ENCODE results near the gene MOV10.

The MOV10 gene

GRCh38 chr1:112695276-112695675, 20.8 kb downstream of the MOV10 start:
- TF ChIP-seq ZNF26 (tag by site-specific recombination; IDR thresholded peaks at IDR 0.05) (no peak), ZNF48 (tag by site-specific recombination; IDR thresholded peaks at IDR 0.05) (no peak), ZNF843 (tag by site-specific recombination; IDR thresholded peaks at IDR 0.05) (no peak), ZNF623 (tag by site-specific recombination; IDR thresholded peaks at IDR 0.05) (no peak), SALL2 (tag by site-specific recombination; IDR thresholded peaks at IDR 0.05; ENCODE audit: borderline replicate concordance) (no peak), ZBTB8A (tag by site-specific recombination; IDR thresholded peaks at IDR 0.05) (no peak), ZNF121 (tag by site-specific recombination; IDR thresholded peaks at IDR 0.05) (0 out of 2 replicates have a peak, but pooled peaks have one; percentile 1), ZSCAN18 (tag by site-specific recombination; IDR thresholded peaks at IDR 0.05) (no peak), ZSCAN5A (tag by site-specific recombination; IDR thresholded peaks at IDR 0.05) (no peak)
- H3K27ac ChIP-seq (ENCODE audit: extremely low read depth, low read depth, low read length): no peak overlapping the region
- H3K9me3 ChIP-seq (ENCODE audit: control insufficient read depth, insufficient read depth, low read depth, low read length): no peaks in the 10 kb centered on the region
- H3K36me3 ChIP-seq (ENCODE audit: control insufficient read depth in 2 of 2, insufficient read depth in 1 of 2, low read length in 2 of 2): peaks cover 19 to 95% of the 10 kb centered on the region in 2 experiments; a peak in 2 of 3 replicates
- peaks cover 7% of the 10 kb centered on the region for H3K4me1 ChIP-seq (ENCODE audit: control insufficient read depth, insufficient read depth, low read length)
- POLR2A ChIA-PET: no interaction called here
- H3K4me3 ChIP-seq (ENCODE audit: low read depth, low read length): no peak overlapping the region
- CTCF ChIA-PET: interaction anchor here (0.9 kb wide), 1 partner anchor 301 kb away, joined by 3 read pairs; no protein-coding TSS in a partner anchor

- TF ChIP-seq ZNF600 (tag by site-specific recombination; IDR thresholded peaks at IDR 0.05) (peak; percentile 42; the same call in 1 of the 2 replicates), PRDM2 (tag by site-specific recombination; IDR thresholded peaks at IDR 0.05; ENCODE audit: borderline replicate concordance) (no peak)
- peaks cover 16% of the 10 kb centered on the region for H3K4me1 ChIP-seq (ENCODE audit: control insufficient read depth, insufficient read depth, low read length)
- H3K36me3 ChIP-seq (ENCODE audit: control insufficient read depth in 2 of 2, insufficient read depth in 1 of 2, low read length in 2 of 2): peaks cover 18 to 91% of the 10 kb centered on the region in 2 experiments; a peak in 2 of 3 replicates
- no peak overlapping the region for H3K27ac ChIP-seq (ENCODE audit: extremely low read depth, low read depth, low read length)
- CTCF ChIA-PET: interaction anchor here (1.2 kb wide), 1 partner anchor 11 kb away, joined by 3 read pairs; no protein-coding TSS in a partner anchor
- POLR2A ChIA-PET: interaction anchor here (1.3 to 9.8 kb wide), 2 partner anchors 8 to 22 kb away, joined by 3 to 91 read pairs; partner anchors contain the start of gene MOV10
- no peaks in the 10 kb centered on the region for H3K9me3 ChIP-seq (ENCODE audit: control insufficient read depth, insufficient read depth, low read depth, low read length)
- H3K4me3 ChIP-seq (ENCODE audit: low read depth, low read length): no peak overlapping the region
Observed at GRCh38 chr1:112696578-112697314, 22.3 kb downstream of the MOV10 start.
